NCI-H345 treated with DMSO at 0.1 percent for 48 hours (cell line): ENCODE results near the gene RGPD8.
"Not testable (repeated sequence)": the region's sequence is repeated elsewhere in the genome, so short reads cannot be mapped to it uniquely, and the experiment has no call there.

Source experiments
- DNase-seq: peaks from one replicate; lab custom pipeline; 2025; ENCODE audit not compliant: unreplicated experiment; lab: John Stamatoyannopoulos, UW

The RGPD8 gene

GRCh38 chr2:112435716-112436431 lies 2.4 kb upstream of the RGPD8 start:
- DNase-seq: not testable (repeated sequence)

DNA sequence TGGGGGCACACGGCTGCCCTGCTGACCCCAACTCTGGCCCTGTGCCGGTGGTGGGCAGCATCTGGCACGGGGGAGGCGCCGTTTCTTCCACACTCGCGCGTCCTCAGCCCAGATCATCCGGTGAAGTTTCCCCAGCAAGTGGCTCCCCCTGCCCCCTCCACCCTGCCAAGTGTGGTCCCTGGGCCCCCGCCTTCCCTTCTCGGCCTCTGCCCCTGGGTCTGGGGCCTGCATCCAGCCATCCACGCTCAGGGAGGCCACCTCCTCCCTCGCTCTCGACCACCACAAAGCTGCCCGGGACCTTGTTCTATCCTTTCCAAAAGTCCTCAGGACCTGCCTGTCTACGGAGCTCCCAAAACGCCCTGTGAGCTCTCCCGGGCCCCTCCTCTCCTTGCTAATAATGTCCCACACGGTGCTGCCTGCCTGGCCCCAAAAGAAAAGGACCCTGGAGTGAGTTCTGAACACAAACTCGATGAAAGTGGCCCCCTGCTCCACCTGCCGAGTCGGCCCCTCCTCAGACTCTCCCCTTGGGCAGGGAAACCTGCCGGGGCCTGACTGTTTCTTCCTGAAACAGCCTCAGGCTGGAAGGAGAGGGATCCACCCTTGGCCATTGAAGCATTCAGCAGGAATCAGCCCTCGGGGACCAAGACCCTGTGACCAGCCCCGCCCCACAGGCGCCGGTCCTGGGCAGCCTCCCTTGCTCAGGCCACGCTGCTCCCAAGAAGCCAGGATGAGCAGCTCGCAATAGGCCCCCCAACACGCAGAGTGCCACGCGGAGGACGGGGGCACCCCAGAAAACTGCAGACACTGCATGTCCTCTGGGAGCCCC lies 1.7 kb upstream of the RGPD8 start:
- not testable (repeated sequence) for DNase-seq

- DNase-seq: no peak
Measured at GRCh38 chr2:112433932-112434730, 686 bp upstream of the RGPD8 start.

- DNase-seq: not testable (repeated sequence)
Measured at GRCh38 chr2:112432735-112433479, 538 bp downstream of the RGPD8 start.

- DNase-seq: not testable (repeated sequence)
Measured at GRCh38 chr2:112432390-112432734, 1.1 kb downstream of the RGPD8 start.

DNA sequence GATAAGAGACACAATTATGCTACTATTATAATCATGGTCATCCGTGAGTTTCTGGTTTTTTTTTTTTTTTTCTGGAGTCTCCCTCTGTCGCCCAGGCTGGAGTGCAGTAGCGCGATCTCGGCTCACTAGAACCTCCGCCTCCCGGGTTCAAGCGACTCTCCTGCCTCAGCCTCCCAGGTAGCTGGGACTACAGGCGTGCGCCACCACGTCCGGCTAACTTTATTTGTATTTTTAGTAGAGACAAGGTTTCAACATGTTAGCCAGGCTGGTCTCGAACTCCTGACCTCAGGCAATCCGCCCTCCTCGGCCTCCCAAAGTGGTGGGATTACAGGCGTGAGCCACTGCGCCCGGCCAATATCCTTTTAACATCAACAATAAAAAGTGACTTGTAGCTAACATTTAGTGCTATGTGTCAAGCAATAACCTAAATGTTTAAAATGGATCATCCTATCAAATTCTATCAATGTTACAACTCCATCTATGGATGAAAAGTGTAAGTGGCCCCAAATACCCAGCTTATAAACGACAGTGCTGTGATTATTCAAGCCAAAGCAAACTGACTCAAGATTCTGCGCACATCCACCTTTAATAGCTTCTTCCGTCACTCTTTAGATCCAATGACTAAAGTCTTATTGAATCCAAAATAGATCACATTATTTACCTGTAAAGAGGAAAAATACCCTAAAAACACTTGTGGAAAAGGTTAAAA lies 1.7 kb downstream of the RGPD8 start:
- not testable (repeated sequence) for DNase-seq

DNA sequence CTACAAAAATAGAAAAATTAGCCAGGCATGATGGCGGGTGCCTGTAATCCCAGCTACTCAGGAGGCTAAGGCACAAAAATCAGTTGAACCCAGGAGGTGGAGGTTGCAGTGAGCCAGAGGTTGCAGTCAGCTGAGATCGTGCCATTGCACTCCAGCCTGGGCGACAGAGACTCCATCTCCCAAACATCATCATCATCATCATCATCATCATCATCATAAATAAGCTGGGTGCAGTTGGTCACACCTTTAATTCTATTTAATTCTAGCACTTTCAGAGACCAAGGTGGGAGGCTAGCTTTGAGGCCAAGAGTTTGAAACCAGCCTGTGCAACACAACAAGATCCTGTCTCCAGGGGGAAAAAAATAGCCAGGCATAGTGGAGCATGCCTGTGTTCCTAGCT lies 8.9 kb downstream of the RGPD8 start:
- not testable (repeated sequence) for DNase-seq

GRCh38 chr2:112416860-112417259 lies 16.6 kb downstream of the RGPD8 start:
- DNase-seq: not testable (repeated sequence)

DNA sequence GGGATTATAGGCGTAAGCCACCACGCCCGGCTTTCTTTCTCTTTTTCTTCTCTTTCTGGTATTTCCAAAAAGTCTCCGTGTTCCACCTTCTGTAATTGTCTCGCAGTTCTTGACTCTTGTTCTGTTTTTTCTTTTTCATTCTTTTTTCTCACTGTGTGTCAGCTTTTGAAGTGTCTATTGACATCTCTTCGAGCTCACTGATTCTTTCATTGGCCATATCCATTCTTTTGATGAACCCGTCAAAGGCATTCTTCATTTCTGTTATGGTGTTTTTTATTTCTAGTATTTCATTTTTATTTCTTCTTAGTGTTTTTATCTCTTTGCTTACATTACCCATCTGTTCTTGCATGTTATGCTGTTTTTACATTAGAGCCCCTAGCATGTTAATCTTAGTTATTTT lies 73.4 kb downstream of the RGPD8 start:
- not testable (repeated sequence) for DNase-seq

- DNase-seq: not testable (repeated sequence)
Measured at GRCh38 chr2:112354335-112354734, 79.1 kb downstream of the RGPD8 start.

DNA sequence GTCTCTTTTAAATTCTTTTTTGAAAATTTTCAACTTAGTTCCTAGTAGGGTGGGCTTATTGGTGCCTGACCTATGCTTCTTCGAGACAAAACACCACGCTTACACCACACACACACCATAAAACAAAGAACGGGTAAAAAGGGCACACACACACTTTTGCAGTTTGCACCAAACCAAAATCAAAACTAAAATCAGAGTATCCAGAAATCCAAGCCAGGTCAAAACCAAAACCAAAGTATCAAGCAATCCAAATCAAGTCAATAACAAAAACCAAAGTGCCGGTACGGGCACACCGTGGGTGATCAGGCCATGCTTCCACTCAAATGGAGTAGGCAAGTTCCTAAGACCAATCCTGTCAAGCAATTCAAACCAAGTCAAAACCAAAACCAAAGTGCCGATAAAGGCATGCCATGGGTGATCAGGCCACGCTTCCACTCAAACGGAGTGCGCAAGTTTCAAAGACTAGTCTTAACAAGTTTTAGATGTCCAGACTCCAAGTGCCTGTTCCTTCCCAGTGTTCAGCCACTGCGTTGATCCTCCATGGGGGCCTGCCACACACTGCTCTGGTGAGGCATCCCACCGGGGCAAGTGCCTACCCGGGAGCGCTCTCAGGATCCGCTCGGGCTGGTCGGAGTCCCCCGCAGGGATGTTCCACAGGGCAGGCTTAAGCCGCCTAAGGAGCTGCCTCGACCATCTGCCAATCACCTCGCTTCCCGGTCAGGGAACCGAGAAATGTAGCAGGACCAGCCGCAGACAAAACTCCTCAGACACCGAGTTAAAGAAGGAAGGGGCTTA lies 80.4 kb downstream of the RGPD8 start:
- not testable (repeated sequence) for DNase-seq

DNA sequence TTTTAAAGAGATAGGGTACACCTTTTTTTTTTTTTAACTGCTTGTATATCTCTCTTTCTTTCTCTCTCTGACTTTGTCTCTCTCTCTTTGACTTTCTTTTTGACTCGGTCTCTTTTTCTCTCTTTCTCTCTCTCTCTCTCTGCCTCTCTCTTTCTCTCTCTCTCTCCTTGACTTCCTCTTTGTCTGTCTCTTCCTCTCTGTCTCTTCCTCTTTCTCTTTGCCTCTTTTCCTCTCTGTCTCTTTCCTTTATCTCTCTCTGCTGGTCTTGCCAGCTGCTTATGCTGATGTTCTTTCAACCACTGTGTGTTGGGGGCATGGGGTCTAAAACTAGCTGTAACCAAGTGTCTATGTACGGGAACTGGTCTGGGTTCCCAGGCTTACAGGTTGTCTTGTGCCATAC lies 81.2 kb downstream of the RGPD8 start:
- DNase-seq: not testable (repeated sequence)

GRCh38 chr2:112345030-112346027 lies 88.1 kb downstream of the RGPD8 start:
- DNase-seq: no peak

DNA sequence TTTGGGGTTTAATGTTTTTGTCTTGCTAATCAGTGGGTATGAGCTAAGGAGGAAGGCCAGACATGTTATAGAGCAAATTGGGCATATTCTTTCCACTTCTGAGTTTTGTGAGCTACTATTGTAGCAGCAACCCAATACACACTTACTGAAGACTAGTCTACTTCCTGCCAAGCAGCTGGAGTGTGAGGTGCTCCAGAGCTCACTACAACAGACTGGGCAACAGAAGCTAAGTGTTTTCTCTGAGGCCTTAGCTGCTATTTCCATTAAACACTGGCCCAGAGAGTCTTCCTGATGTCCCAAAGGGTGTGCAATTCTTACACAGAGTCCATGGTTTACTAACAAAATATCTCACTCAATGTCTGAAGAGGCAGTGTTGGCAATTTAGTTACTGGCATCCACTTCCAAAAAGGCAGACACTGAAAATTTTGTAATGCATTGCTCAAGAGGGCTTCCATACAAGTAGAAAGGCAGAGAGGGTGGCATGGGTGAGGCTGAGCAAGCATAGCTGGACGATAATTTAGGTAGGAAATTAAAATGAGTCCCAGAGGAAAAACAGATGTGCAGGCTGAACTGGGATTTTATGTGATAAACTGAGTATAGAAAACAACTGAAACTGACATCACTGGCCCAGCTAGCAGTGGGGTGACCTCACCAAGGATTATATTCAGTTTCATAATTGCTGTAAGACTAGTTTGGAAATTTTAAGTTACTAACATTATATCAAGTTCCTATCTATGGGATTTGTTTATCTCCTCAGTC lies 89.4 kb downstream of the RGPD8 start:
- no peak for DNase-seq

- DNase-seq: no peak
Measured at GRCh38 chr2:112342067-112342550, 91.3 kb downstream of the RGPD8 start.

DNA sequence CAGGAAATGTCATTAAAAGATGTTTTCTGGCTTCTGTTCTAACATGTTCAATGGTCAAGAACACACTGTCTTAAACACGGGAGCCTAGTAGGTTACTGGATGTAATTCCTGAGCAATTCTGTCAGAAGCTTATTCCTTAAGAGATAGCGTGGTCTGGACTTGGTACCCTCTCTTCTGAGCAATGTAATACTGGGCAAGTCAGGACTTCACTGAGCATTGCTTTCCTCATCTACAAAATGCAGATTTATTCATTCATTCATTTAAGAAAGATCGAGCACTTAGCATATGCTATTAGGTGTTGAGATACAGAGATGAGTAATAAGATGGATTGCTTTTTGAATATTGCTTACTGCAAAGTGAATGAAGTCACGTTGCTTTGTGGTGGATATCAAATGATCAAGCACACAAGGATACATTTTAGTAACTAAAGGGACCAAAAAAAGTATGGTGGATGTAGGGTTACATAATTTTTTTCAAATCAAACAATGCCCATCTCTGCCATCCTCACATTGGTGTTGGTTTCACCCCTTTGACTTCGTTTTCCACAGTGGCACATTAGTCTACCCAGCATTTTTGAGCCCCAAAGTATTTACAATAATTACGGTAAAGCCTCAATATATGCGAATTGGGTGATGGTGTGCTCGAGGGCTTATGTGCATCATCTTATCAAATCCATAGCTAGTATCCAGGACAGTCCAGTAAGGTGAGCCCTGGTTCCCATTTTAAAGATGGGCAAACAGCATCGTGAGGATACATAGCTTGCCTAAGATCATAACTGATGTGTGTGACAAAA lies 92.8 kb downstream of the RGPD8 start:
- no peak for DNase-seq
